Upper lobe of left lung (tissue), 4 donors: ENCODE results near the gene RPS6KA3.

Experiments used
- CTCF ChIP-seq, 6 experiments: fragments of 450-650 bp in 4 of 6; fragments of 200-600 bp in 2 of 6; sonication (generic) in 2 of 6; IDR thresholded peaks; one replicate each; pipeline ENCODE4 v1.5.1; 2016 to 2019; ENCODE audit warnings: antibody characterized with exemption in 6 of 6
- EP300 ChIP-seq, 4 donors: sonication (generic); formaldehyde crosslinking; IDR thresholded peaks; one replicate each; pipeline ENCODE4 v1.5.1; 2017; ENCODE audit warnings: antibody characterized with exemption in 4 of 4, control low read depth in 2 of 4
- POLR2A ChIP-seq, 4 donors: fragments of 450-650 bp; IDR thresholded peaks; one replicate each; pipeline ENCODE4 v1.5.1; 2016 to 2017; ENCODE audit warnings: antibody characterized with exemption in 4 of 4, mild to moderate bottlenecking in 2 of 4
- POLR2AphosphoS5 ChIP-seq, 2 donors: sonication (generic); formaldehyde crosslinking; IDR thresholded peaks; one replicate each; pipeline ENCODE4 v1.5.1; 2017; ENCODE audit warnings: antibody characterized with exemption in 2 of 2

GRCh38 chrX:20147561-20147960 lies 119.1 kb downstream of the RPS6KA3 start:
- TF ChIP-seq CTCF (IDR thresholded peaks at IDR 0.05) (no peak), POLR2AphosphoS5 (IDR thresholded peaks at IDR 0.05) (no peak), EP300 (IDR thresholded peaks at IDR 0.05) (no peak), POLR2A (IDR thresholded peaks at IDR 0.05) (no peak)
